K562 (cell line): ENCODE data around the gene RAB17.

ENCODE experiments used
- CHD2 ChIP-seq: IDR thresholded peaks from 2 replicates; pipeline ENCODE4 v1.6.1; 2011; ENCODE audit warnings: low read depth, low read length
- JUND ChIP-seq, 2 experiments: IDR thresholded peaks; 2 replicates in 1 of 2; 3 replicates in 1 of 2; pipeline ENCODE4 v1.6.1; 2011; ENCODE audit warnings: borderline replicate concordance in 2 of 2, low read depth in 2 of 2, low read length in 2 of 2, improper control_type of control experiment in 1 of 2, missing biosample characterization in 1 of 2, missing genetic modification characterization in 1 of 2, missing genetic modification reagents in 1 of 2
- NRF1 ChIP-seq, 2 experiments: fragments of 450-650 bp; IDR thresholded peaks in 1 of 2; conservative IDR thresholded peaks in 1 of 2; 2 replicates each; pipeline ENCODE4 v1.6.1; 2014; ENCODE audit warnings: mild to moderate bottlenecking in 2 of 2
- POLR2A ChIP-seq: fragments of 450-650 bp; conservative IDR thresholded peaks from 2 replicates; pipeline ENCODE4 v1.6.1; 2016
- SLC30A9 ChIP-seq: fragments of 250-450 bp; sonication (Bioruptor Pico); IDR thresholded peaks from 2 replicates; pipeline ENCODE4 v1.8.0; 2022; ENCODE audit warnings: mild to moderate bottlenecking, moderate library complexity
- YY1 ChIP-seq, 3 experiments: IDR thresholded peaks; 2 replicates each; pipeline ENCODE4 v1.6.1; 2011; ENCODE audit warnings: low read length in 2 of 3, mild to moderate bottlenecking in 2 of 3, moderate library complexity in 2 of 3, borderline replicate concordance in 1 of 3, control low read depth in 1 of 3, low read depth in 1 of 3; ENCODE audit not compliant: insufficient read depth in 3 of 3, insufficient replicate concordance in 2 of 3, control insufficient read depth in 1 of 3, insufficient read length in 1 of 3; ENCODE audit errors: extremely low read depth in 1 of 3
- ZBTB1 ChIP-seq: sonication (generic); formaldehyde crosslinking; IDR thresholded peaks from 2 replicates; pipeline ENCODE4 v1.8.1; 2023; ENCODE audit warnings: missing genetic modification reagents, low read depth, mild to moderate bottlenecking, borderline replicate concordance
- ZBTB49 ChIP-seq: sonication (generic); formaldehyde crosslinking; IDR thresholded peaks from 2 replicates; pipeline ENCODE4 v1.8.0; 2022; ENCODE audit warnings: missing genetic modification reagents, mild to moderate bottlenecking, borderline replicate concordance
- ZFX ChIP-seq: sonication (generic); formaldehyde crosslinking; IDR thresholded peaks from 2 replicates; pipeline ENCODE4 v1.8.0; 2022; ENCODE audit warnings: mild to moderate bottlenecking, missing genetic modification reagents, moderate library complexity
- ZNF133 ChIP-seq: fragments of 250-450 bp; sonication (Bioruptor Pico); IDR thresholded peaks from 2 replicates; pipeline ENCODE4 v1.4.0; 2020; ENCODE audit warnings: mild to moderate bottlenecking
- ZNF140 ChIP-seq: fragments of 250-450 bp; sonication (Bioruptor Pico); IDR thresholded peaks from 2 replicates; pipeline ENCODE4 v1.8.0; 2021; ENCODE audit warnings: moderate library complexity, mild to moderate bottlenecking, inconsistent platforms
- TF ChIP-seq, protein P1 (sequence below), 3 experiments: IDR thresholded peaks in 2 of 3; conservative IDR thresholded peaks in 1 of 3; 2 replicates each; pipeline ENCODE4 v1.5.1; 2011 to 2012; ENCODE audit warnings: low read length in 3 of 3, mild to moderate bottlenecking in 3 of 3, control low read depth in 2 of 3, improper control_type of control experiment in 1 of 3, inconsistent platforms in 1 of 3, low read depth in 1 of 3, mixed read lengths in 1 of 3, moderate library complexity in 1 of 3; ENCODE audit not compliant: insufficient read depth in 2 of 3
- TF ChIP-seq, protein P2 (sequence below), 2 experiments: fragments of 450-650 bp in 1 of 2; IDR thresholded peaks; 2 replicates each; pipeline ENCODE4 v1.6.1; 2011 to 2017; ENCODE audit warnings: low read depth in 2 of 2, antibody characterized with exemption in 1 of 2, borderline replicate concordance in 1 of 2, low read length in 1 of 2, mild to moderate bottlenecking in 1 of 2, mixed read lengths in 1 of 2; ENCODE audit not compliant: control insufficient read depth in 1 of 2
- TF ChIP-seq, protein P3 (sequence below): fragments of 450-650 bp; formaldehyde crosslinking; IDR thresholded peaks from 2 replicates; pipeline ENCODE4 v1.4.0; 2020; ENCODE audit warnings: mild to moderate bottlenecking, moderate library complexity

DNA sequence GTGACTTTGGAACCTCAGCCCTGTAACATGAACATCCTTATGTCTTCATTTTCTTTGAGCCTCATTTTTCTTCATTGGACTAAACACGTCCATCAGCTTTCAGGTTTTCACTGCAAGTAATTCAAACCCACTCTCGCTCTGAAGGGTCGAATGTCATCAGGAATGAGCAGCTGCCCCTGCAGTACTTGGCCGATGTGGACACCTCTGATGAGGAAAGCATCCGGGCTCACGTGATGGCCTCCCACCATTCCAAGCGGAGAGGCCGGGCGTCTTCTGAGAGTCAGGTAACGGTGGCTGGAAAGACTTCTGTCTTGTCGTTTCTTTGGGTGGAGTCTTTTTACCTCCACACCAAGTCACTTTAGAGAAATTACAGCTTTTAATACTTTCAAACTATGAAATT is 63.3 kb downstream of the RAB17 start:
- TF ChIP-seq, protein P1, sequence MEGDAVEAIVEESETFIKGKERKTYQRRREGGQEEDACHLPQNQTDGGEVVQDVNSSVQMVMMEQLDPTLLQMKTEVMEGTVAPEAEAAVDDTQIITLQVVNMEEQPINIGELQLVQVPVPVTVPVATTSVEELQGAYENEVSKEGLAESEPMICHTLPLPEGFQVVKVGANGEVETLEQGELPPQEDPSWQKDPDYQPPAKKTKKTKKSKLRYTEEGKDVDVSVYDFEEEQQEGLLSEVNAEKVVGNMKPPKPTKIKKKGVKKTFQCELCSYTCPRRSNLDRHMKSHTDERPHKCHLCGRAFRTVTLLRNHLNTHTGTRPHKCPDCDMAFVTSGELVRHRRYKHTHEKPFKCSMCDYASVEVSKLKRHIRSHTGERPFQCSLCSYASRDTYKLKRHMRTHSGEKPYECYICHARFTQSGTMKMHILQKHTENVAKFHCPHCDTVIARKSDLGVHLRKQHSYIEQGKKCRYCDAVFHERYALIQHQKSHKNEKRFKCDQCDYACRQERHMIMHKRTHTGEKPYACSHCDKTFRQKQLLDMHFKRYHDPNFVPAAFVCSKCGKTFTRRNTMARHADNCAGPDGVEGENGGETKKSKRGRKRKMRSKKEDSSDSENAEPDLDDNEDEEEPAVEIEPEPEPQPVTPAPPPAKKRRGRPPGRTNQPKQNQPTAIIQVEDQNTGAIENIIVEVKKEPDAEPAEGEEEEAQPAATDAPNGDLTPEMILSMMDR (IDR thresholded peaks at IDR 0.05 in 2 of 3, conservative IDR thresholded peaks at IDR 0.05 in 1 of 3; ENCODE audit: insufficient read depth in 2 of 3, low read depth in 1 of 3, low read length in 3 of 3), result no peak
- TF ChIP-seq, protein P2, sequence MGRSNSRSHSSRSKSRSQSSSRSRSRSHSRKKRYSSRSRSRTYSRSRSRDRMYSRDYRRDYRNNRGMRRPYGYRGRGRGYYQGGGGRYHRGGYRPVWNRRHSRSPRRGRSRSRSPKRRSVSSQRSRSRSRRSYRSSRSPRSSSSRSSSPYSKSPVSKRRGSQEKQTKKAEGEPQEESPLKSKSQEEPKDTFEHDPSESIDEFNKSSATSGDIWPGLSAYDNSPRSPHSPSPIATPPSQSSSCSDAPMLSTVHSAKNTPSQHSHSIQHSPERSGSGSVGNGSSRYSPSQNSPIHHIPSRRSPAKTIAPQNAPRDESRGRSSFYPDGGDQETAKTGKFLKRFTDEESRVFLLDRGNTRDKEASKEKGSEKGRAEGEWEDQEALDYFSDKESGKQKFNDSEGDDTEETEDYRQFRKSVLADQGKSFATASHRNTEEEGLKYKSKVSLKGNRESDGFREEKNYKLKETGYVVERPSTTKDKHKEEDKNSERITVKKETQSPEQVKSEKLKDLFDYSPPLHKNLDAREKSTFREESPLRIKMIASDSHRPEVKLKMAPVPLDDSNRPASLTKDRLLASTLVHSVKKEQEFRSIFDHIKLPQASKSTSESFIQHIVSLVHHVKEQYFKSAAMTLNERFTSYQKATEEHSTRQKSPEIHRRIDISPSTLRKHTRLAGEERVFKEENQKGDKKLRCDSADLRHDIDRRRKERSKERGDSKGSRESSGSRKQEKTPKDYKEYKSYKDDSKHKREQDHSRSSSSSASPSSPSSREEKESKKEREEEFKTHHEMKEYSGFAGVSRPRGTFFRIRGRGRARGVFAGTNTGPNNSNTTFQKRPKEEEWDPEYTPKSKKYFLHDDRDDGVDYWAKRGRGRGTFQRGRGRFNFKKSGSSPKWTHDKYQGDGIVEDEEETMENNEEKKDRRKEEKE (IDR thresholded peaks at IDR 0.05; ENCODE audit: borderline replicate concordance in 1 of 2, control insufficient read depth in 1 of 2, low read depth in 2 of 2, low read length in 1 of 2), result no peak
- TF ChIP-seq YY1 (IDR thresholded peaks at IDR 0.05; ENCODE audit: borderline replicate concordance in 1 of 3, control insufficient read depth in 1 of 3, extremely low read depth in 1 of 3, insufficient read depth in 3 of 3, insufficient read length in 1 of 3, insufficient replicate concordance in 2 of 3, low read depth in 1 of 3, low read length in 2 of 3) (no peak), CHD2 (no peak), NRF1 (conservative IDR thresholded peaks at IDR 0.05 in 1 of 2, IDR thresholded peaks at IDR 0.05 in 1 of 2) (no peak), ZBTB1 (CRISPR knock-in tag) (no peak), ZNF133 (CRISPR knock-in tag) (no peak), JUND (IDR thresholded peaks at IDR 0.05; ENCODE audit: borderline replicate concordance, low read depth, low read length) (no peak), JUND (tag; IDR thresholded peaks at IDR 0.05; ENCODE audit: borderline replicate concordance, low read depth, low read length) (no peak), ZFX (CRISPR knock-in tag) (no peak), SLC30A9 (no peak), ZNF140 (no peak), POLR2A (no peak), ZBTB49 (no peak)
- TF ChIP-seq, protein P3, sequence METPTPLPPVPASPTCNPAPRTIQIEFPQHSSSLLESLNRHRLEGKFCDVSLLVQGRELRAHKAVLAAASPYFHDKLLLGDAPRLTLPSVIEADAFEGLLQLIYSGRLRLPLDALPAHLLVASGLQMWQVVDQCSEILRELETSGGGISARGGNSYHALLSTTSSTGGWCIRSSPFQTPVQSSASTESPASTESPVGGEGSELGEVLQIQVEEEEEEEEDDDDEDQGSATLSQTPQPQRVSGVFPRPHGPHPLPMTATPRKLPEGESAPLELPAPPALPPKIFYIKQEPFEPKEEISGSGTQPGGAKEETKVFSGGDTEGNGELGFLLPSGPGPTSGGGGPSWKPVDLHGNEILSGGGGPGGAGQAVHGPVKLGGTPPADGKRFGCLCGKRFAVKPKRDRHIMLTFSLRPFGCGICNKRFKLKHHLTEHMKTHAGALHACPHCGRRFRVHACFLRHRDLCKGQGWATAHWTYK (CRISPR knock-in tag), result no peak
